Kidney glomerular epithelial cell (primary cell): ENCODE results near the gene SHF.
"Not testable (repeated sequence)": the region's sequence is repeated elsewhere in the genome, so short reads cannot be mapped to it uniquely, and the experiment has no call there.

Source experiments
- DNase-seq: peaks from one replicate; lab custom pipeline; 2025; lab: John Stamatoyannopoulos, UW

SHF gene, protein sequence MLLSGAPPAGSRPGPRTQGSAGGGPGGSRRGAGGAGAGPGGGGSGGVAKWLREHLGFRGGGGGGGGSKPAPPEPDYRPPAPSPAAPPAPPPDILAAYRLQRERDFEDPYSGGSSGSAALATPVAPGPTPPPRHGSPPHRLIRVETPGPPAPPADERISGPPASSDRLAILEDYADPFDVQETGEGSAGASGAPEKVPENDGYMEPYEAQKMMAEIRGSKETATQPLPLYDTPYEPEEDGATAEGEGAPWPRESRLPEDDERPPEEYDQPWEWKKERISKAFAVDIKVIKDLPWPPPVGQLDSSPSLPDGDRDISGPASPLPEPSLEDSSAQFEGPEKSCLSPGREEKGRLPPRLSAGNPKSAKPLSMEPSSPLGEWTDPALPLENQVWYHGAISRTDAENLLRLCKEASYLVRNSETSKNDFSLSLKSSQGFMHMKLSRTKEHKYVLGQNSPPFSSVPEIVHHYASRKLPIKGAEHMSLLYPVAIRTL

DNA sequence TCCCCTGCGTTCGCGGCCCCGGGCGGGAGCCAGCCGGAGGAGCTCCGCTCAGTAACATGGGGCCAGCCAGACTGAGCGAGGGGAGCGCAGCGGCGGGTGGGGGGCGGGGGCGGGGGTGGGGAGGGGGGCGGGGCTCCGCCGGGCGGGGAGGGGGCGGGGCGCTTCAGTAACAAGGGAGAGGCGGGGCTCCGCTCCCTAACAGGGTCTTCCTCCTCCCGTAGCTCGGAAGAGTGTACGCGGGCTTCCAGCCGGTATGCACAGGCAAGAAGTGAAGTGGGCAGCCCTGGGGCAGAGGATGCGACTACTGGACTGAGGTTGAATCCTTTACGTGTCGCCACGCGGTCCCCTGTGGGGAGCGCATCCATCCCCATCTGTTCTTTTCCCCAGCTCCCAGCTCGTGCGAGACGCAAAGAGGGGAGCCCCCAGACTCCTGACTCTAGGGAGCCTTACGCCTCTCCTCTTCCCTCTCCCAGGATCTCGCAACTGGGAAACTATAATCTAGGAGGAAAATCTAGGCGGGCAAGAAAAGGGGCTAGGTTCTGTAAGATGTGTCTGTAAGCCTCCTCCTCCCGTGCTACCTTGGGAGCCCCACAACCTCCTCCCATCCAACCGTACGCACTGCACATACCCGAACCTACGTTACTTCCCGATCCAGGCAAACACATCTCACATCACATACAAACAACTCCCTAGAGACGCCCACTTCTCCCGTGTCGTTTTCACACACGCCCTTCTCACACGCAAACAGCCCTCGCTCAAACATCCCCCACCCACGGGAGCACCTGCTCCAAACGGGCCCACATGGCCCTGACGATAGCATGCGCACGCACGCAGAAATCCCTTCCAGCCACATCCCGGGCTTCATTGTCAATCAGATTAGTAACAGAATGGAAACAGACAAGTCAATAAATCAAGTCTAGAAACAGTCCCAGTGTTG, at the start of gene SHF:
SHF (minus strand) TSS at position 73 of the 937 bp plus-strand sequence; CDS start at position 58, 15 bp downstream.
- DNase-seq, result no peak

- DNase-seq, result not testable (repeated sequence)
These were observed 49.0 kb upstream of the SHF start for GRCh38 chr15:45236806-45237205.

- no peak for DNase-seq
These were observed 46.9 kb upstream of the SHF start for GRCh38 chr15:45234562-45235235.

GRCh38 chr15:45231864-45232562, 44.2 kb upstream of the SHF start:
- DNase-seq, result no peak

GRCh38 chr15:45231132-45231531, 43.4 kb upstream of the SHF start:
- no peak for DNase-seq

DNA sequence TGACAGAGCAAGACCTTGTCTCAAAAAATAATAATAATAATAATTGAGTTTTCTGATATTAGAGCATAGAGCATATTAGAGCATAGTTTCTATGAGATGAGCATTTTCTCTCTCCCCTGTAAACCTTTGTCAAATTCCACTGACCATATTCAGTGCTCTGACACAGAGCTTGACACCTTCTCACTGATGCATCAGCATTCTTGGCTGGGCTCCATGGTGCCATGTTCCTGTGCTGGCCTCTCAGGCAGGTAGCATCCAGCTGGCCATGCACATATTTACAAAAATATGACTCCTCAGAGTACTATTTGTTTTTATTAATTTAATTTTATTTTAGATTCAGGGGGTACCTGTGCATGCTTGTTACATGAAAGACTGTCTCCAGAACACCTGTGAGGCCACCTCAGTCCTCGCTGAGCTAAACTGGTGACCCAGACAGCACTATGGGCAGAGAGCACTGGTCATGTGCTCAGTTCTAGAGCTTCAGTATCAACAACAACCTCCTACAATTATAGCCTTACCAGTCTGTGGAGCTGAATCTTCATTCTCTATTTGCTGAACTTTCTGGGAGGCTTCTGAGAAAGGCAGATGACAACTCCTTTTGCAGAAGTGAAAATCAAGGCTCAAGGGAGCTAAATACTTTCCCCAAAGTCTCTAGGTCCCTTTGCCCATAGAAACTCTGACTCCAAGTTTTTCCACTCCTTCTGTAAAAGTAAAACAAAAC, 42.6 kb upstream of the SHF start:
- no peak for DNase-seq

GRCh38 chr15:45228931-45229330, 41.2 kb upstream of the SHF start:
- no peak for DNase-seq

- no peak for DNase-seq
These were observed 37.9 kb upstream of the SHF start for GRCh38 chr15:45225506-45226273.

- DNase-seq, result no peak
These were observed 37.0 kb upstream of the SHF start for GRCh38 chr15:45224621-45225217.

GRCh38 chr15:45221967-45222366, 34.2 kb upstream of the SHF start:
- DNase-seq, result no peak

- no peak for DNase-seq
These were observed 33.4 kb upstream of the SHF start for GRCh38 chr15:45221053-45221599.

- no peak for DNase-seq
These were observed 24.7 kb upstream of the SHF start for GRCh38 chr15:45212493-45212892.

DNA sequence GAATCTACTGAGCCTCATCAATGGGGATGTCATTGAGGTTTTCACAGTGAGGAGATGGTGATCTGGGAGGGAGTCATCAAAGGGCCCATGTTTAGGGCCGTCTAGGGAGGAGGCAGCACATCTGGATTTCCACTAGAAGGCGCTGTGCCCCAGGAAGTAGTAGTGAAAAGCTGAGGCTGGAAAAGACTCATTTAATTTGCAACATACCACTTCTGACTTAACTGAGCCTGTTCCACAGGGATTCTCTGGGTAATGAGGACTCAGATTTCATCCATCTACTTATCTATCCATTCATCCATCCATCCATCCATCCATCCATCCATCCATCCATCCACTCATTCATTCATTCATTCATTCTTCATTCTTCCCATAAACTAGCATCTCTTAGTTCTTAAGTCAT, 17.4 kb upstream of the SHF start:
- peak; percentile 72 for DNase-seq

GRCh38 chr15:45203182-45203581, 15.4 kb upstream of the SHF start:
- DNase-seq, result no peak

- no peak for DNase-seq
These were observed 14.1 kb upstream of the SHF start for GRCh38 chr15:45201869-45202268.

DNA sequence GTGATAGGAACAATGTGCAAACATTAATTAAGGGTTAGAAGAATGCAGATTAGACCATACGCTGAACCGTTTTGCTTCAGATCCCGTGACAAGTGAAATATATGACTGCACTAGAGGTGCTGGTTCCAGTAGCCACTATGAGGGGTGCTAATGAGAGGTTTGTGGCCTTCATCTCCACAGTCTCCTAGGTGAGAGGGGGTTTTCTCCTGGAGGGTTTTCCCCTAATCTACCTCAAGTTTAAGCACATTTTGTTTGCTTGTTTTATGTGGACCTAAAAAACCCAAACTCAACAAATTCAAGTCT, 13.7 kb upstream of the SHF start:
- no peak for DNase-seq

GRCh38 chr15:45200799-45201556, 13.2 kb upstream of the SHF start:
- DNase-seq, result peak; percentile 72

DNA sequence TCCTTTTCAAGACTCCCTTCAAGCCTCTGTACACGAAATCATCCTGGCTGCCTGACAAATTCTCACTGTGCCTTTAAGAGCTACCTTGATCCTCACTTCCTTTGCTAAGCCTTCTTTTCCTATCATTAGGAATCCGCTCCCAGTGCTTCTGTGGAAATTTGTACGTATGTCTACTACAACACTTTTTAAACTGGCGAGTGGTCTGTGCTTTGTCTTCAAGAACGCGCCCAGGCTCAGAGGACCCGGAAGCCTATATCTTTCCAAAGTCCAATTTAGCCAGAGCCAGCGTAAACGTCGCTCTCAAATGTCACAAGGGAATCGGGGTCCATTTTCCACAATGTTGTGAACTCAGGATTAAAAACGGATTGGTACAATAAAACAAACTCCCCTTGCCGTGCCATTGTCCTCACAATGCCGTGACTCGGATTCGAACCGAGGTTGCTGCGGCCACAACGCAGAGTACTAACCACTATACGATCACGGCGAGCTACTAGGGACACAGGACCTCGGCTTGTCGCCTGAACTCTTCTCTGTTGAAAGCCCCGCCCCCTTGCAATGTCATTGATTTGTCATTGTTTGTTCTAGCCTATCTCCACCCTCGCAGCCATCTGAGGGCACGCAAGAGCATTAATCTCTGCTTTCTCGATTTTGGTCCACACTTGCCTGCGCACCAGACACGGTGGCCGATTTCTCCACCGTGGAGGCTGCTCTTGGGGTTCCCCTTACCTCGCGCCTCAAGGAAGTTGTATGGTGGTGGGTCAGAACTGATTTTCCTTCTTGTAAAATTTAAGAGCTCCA, 12.4 kb upstream of the SHF start:
- peak; percentile 96 for DNase-seq
